Urothelium cell line (cell line): ENCODE measurements around the gene AIF1L.

ENCODE experiments used
- DNase-seq: peaks from one replicate; pipeline ENCODE4 v3.0.0; 2011; ENCODE audit warnings: low spot score, mixed read lengths
- FAIRE-seq: peaks from 2 replicates; lab custom pipeline; 2011; peaks lifted over from hg19 to GRCh38; lab: Jason Lieb, UNC

Gene AIF1L

DNA sequence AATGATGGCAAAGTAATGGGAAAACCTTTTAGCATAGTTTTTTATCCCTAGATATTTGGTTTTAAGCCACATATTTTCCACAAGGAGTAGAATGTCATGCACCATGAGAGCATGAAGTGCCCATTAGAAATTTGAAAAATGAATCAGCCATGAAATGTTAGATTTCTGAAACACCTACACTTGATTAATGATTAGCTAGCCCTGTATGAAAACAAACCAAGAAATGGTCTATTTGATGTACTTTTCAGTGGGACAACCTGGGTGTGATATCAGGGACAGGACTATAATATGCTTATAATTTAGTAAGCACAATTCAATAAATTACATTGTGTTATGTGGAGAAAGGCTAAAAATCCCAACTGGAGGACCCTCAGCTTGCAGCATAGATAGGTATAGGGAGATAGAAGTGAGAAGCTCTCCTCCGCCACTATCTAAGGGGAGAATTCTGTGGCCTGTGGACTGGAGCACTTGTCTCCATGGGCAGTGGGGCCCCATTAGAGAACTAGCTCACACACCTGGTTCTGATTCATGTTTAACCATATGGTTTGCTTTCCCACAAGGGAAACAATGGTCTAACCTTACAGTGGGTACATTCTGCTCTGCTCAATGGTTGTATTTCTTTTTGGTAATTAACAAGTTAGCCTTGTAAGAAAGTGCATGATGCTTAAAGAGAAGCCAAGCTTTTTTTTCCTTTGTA lies 64.2 kb downstream of the AIF1L start:
- FAIRE-seq (no peak), DNase-seq (no peak)

- DNase-seq, result no peak
- FAIRE-seq, result no peak
Observed at GRCh38 chr9:131161585-131161984, 65.3 kb downstream of the AIF1L start.

- DNase-seq (no peak), FAIRE-seq (no peak)
Observed at GRCh38 chr9:131162886-131163285, 66.6 kb downstream of the AIF1L start.

DNA sequence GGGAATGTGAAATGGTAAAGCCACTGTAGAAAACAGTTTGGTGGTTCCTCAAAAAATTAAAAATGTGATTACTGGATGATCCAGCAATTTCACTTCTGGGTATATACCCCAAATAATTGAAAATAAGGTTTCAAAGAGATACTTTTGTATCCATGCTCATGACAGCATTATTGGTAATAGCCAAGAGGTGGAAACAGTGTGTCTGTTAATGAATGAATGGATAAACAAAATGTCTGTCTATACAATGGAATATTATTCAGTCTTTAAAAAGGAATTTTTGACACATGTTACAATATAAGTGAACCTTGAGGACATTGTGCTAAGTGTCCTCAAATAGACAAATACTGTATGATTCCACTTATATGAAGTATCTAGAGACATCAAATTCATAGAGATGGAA lies 69.2 kb downstream of the AIF1L start:
- FAIRE-seq (no peak), DNase-seq (no peak)

GRCh38 chr9:131167146-131167692 lies 70.9 kb downstream of the AIF1L start:
- no peak for DNase-seq
- FAIRE-seq, result no peak

- FAIRE-seq (no peak), DNase-seq (no peak)
Observed at GRCh38 chr9:131167936-131168335, 71.6 kb downstream of the AIF1L start.

GRCh38 chr9:131169563-131170240 lies 73.4 kb downstream of the AIF1L start:
- DNase-seq (no peak), FAIRE-seq (no peak)
